Trophoblast cell (in vitro differentiated cells and primary cell): ENCODE results near the gene CUX1.

Source experiments
- DNase-seq, 2 donors: peaks; one replicate each; pipeline ENCODE4 v3.0.0-alpha.2; 2016
- H2AFZ ChIP-seq: 2 replicates; pipeline ENCODE4 v1.6.1; 2013; ENCODE audit warnings: low read length, moderate library complexity, mild to moderate bottlenecking; ENCODE audit not compliant: insufficient read depth, poor library complexity
- H2AK5ac ChIP-seq: 2 replicates; pipeline ENCODE4 v1.6.1; 2013; ENCODE audit warnings: mild to moderate bottlenecking, low read length
- H2BK120ac ChIP-seq: 2 replicates; pipeline ENCODE4 v1.6.1; 2013; ENCODE audit warnings: low read length, mild to moderate bottlenecking, moderate library complexity; ENCODE audit not compliant: insufficient read depth, poor library complexity
- H2BK12ac ChIP-seq: 2 replicates; pipeline ENCODE4 v1.6.1; 2013; ENCODE audit warnings: mild to moderate bottlenecking, low read length, moderate library complexity
- H2BK5ac ChIP-seq: 2 replicates; pipeline ENCODE4 v1.6.1; 2013; ENCODE audit warnings: low read length, low read depth, moderate library complexity, mild to moderate bottlenecking; ENCODE audit not compliant: poor library complexity
- H3K14ac ChIP-seq: 2 replicates; pipeline ENCODE4 v1.6.1; 2013; ENCODE audit warnings: mild to moderate bottlenecking, low read length
- H3K18ac ChIP-seq: 2 replicates; pipeline ENCODE4 v1.6.1; 2013; ENCODE audit warnings: mild to moderate bottlenecking, low read length
- H3K23ac ChIP-seq: 2 replicates; pipeline ENCODE4 v1.6.1; 2013; ENCODE audit warnings: low read length
- H3K27ac ChIP-seq: 2 replicates; pipeline ENCODE4 v1.5.1; 2013; ENCODE audit warnings: low read depth, mild to moderate bottlenecking, inconsistent platforms, low read length, moderate library complexity
- H3K27me3 ChIP-seq: 2 replicates; pipeline ENCODE4 v1.6.1; 2013; ENCODE audit warnings: inconsistent platforms, mild to moderate bottlenecking, low read length, moderate library complexity; ENCODE audit not compliant: insufficient read depth
- H3K36me3 ChIP-seq, 2 experiments: 1 replicate in 1 of 2; 2 replicates in 1 of 2; pipeline ENCODE4 v1.6.1; 2013; ENCODE audit warnings: low read length in 2 of 2, mild to moderate bottlenecking in 2 of 2, moderate library complexity in 1 of 2; ENCODE audit not compliant: insufficient read depth in 2 of 2, control insufficient read depth in 1 of 2
- H3K4ac ChIP-seq: 2 replicates; pipeline ENCODE4 v1.6.1; 2013; ENCODE audit warnings: low read depth, mild to moderate bottlenecking, low read length, moderate library complexity
- H3K4me1 ChIP-seq, 2 experiments: 1 replicate in 1 of 2; 2 replicates in 1 of 2; pipeline ENCODE4 v1.6.1; 2013; ENCODE audit warnings: low read length in 2 of 2, mild to moderate bottlenecking in 2 of 2, moderate library complexity in 1 of 2; ENCODE audit not compliant: insufficient read depth in 2 of 2, control insufficient read depth in 1 of 2
- H3K4me2 ChIP-seq: 2 replicates; pipeline ENCODE4 v1.6.1; 2013; ENCODE audit warnings: inconsistent platforms, mild to moderate bottlenecking, low read length, moderate library complexity
- H3K4me3 ChIP-seq: 2 replicates; pipeline ENCODE4 v1.5.1; 2013; ENCODE audit warnings: mild to moderate bottlenecking, low read depth, low read length, inconsistent platforms
- H3K79me1 ChIP-seq: one replicate; pipeline ENCODE4 v1.6.1; 2013; ENCODE audit warnings: low read length
- H3K79me2 ChIP-seq: 2 replicates; pipeline ENCODE4 v1.6.1; 2013; ENCODE audit warnings: low read length, mild to moderate bottlenecking; ENCODE audit not compliant: control insufficient read depth, insufficient read depth, poor library complexity
- H3K9ac ChIP-seq: 2 replicates; pipeline ENCODE4 v1.6.1; 2013; ENCODE audit warnings: mild to moderate bottlenecking, low read length
- H3K9me3 ChIP-seq: 2 replicates; pipeline ENCODE4 v1.6.1; 2013; ENCODE audit warnings: low read depth, mild to moderate bottlenecking, control low read depth, inconsistent platforms, low read length; ENCODE audit not compliant: insufficient read depth
- H4K12ac ChIP-seq: 2 replicates; pipeline ENCODE4 v1.6.1; 2013; ENCODE audit warnings: low read depth, mild to moderate bottlenecking, low read length, moderate library complexity
- H4K8ac ChIP-seq: 2 replicates; pipeline ENCODE4 v1.6.1; 2013; ENCODE audit warnings: low read depth, mild to moderate bottlenecking, low read length, moderate library complexity
- H4K91ac ChIP-seq: one replicate; pipeline ENCODE4 v1.6.1; 2013; ENCODE audit warnings: low read depth, mild to moderate bottlenecking, low read length, moderate library complexity
- WGBS: extraction: QIAGEN DNeasy Blood & Tissue Kit; methylation state at CpG from one replicate; pipeline ENCODE4 v1.1.7; 2013; ENCODE audit warnings: missing lambda C conversion rate; ENCODE audit not compliant: insufficient read length, insufficient coverage; ENCODE audit errors: extremely low coverage; 5-methylcytosine and 5-hydroxymethylcytosine counted together

The CUX1 gene

GRCh38 chr7:102096706-102097427 is 279.4 kb downstream of the CUX1 start:
- peaks cover 16% of the 10 kb centered on the region for H3K79me1 ChIP-seq
- no CpG with 5 or more reads among the region's 19 CpGs for WGBS
- no peak overlapping the region for H4K12ac ChIP-seq
- H3K14ac ChIP-seq: peak overlapping the region; percentile 73
- H2BK12ac ChIP-seq: peak overlapping the region; percentile 68
- H2AK5ac ChIP-seq: peak overlapping the region; percentile 30
- peak overlapping the region; percentile 29 for H3K4ac ChIP-seq
- H3K79me2 ChIP-seq: no peaks in the 10 kb centered on the region
- H3K4me2 ChIP-seq: no peak overlapping the region
- H2BK5ac ChIP-seq: peak overlapping the region; percentile 37
- no peak overlapping the region for H2AFZ ChIP-seq
- H3K36me3 ChIP-seq: peaks cover under 1% of the 10 kb centered on the region in 2 experiments
- DNase-seq: peak in 1 of 2 donors; percentile 56
- H3K4me1 ChIP-seq: peaks cover 19 to 30% of the 10 kb centered on the region in 2 experiments
- H3K9ac ChIP-seq: no peak overlapping the region
- peak overlapping the region; percentile 21 for H3K18ac ChIP-seq
- peak overlapping the region; percentile 83 for H3K27ac ChIP-seq
- H4K8ac ChIP-seq: peak overlapping the region; percentile 63
- H3K23ac ChIP-seq: no peak overlapping the region
- H3K4me3 ChIP-seq: no peak overlapping the region
- H4K91ac ChIP-seq: peak overlapping the region; percentile 82
- H3K27me3 ChIP-seq: no peaks in the 10 kb centered on the region
- peak overlapping the region; percentile 56 for H2BK120ac ChIP-seq
- no peaks in the 10 kb centered on the region for H3K9me3 ChIP-seq

GRCh38 chr7:102097601-102098161 is 280.3 kb downstream of the CUX1 start:
- H3K23ac ChIP-seq: no peak overlapping the region
- H3K18ac ChIP-seq: no peak overlapping the region
- H3K4ac ChIP-seq: no peak overlapping the region
- H3K4me1 ChIP-seq: peaks cover 19 to 30% of the 10 kb centered on the region in 2 experiments
- H2BK12ac ChIP-seq: no peak overlapping the region
- H2BK5ac ChIP-seq: no peak overlapping the region
- H3K27me3 ChIP-seq: no peaks in the 10 kb centered on the region
- no peak overlapping the region for H4K12ac ChIP-seq
- no peak overlapping the region for H3K14ac ChIP-seq
- no peak overlapping the region for H3K4me3 ChIP-seq
- no peak overlapping the region for H4K8ac ChIP-seq
- peaks cover 3 to 5% of the 10 kb centered on the region in 2 experiments for H3K36me3 ChIP-seq
- peaks cover 16% of the 10 kb centered on the region for H3K79me1 ChIP-seq
- H3K9ac ChIP-seq: no peak overlapping the region
- H3K79me2 ChIP-seq: no peaks in the 10 kb centered on the region
- no CpG with 5 or more reads among the region's 13 CpGs for WGBS
- H4K91ac ChIP-seq: no peak overlapping the region
- H2AK5ac ChIP-seq: no peak overlapping the region
- H3K9me3 ChIP-seq: no peaks in the 10 kb centered on the region
- peak overlapping the region; percentile 67 for H3K27ac ChIP-seq
- H2AFZ ChIP-seq: no peak overlapping the region
- DNase-seq: peak; percentile 89 to 91
- peak overlapping the region; percentile 37 for H3K4me2 ChIP-seq
- H2BK120ac ChIP-seq: no peak overlapping the region

- no CpG with 5 or more reads among the region's 6 CpGs for WGBS
Observed at GRCh38 chr7:102098986-102099385, 281.6 kb downstream of the CUX1 start.

GRCh38 chr7:102099474-102099873 is 282.0 kb downstream of the CUX1 start:
- Histone ChIP-seq H2BK5ac (no peak overlapping the region), H3K4me3 (no peak overlapping the region), H3K14ac (no peak overlapping the region), H4K8ac (peak overlapping the region; percentile 45), H3K9me3 (peaks cover 3% of the 10 kb centered on the region), H3K36me3 (peaks cover 7 to 9% of the 10 kb centered on the region in 2 experiments), H2AFZ (no peak overlapping the region), H3K79me1 (peaks cover 16% of the 10 kb centered on the region), H3K4me2 (no peak overlapping the region), H4K12ac (no peak overlapping the region), H2BK120ac (no peak overlapping the region), H3K4me1 (peaks cover 19 to 30% of the 10 kb centered on the region in 2 experiments), H3K9ac (no peak overlapping the region), H4K91ac (no peak overlapping the region), H2BK12ac (no peak overlapping the region), H3K27ac (no peak overlapping the region), H3K18ac (peak overlapping the region; percentile 69), H2AK5ac (no peak overlapping the region), H3K79me2 (no peaks in the 10 kb centered on the region), H3K23ac (no peak overlapping the region), H3K27me3 (no peaks in the 10 kb centered on the region), H3K4ac (no peak overlapping the region)
- WGBS: no CpG with 5 or more reads among the region's 3 CpGs
- DNase-seq: no peak

More at GRCh38 chr7:102098986-102099385, 281.6 kb downstream of the CUX1 start:
- Histone ChIP-seq H3K79me1 (peaks cover 16% of the 10 kb centered on the region), H3K4ac (no peak overlapping the region), H3K18ac (peak overlapping the region; percentile 10), H3K14ac (no peak overlapping the region), H2BK12ac (peak overlapping the region; percentile 3), H4K91ac (peak overlapping the region; percentile 28), H3K23ac (no peak overlapping the region), H3K79me2 (no peaks in the 10 kb centered on the region), H4K8ac (no peak overlapping the region), H2AK5ac (peak overlapping the region; percentile 71), H3K9me3 (peaks cover 3% of the 10 kb centered on the region), H3K9ac (no peak overlapping the region), H3K4me1 (peaks cover 19 to 30% of the 10 kb centered on the region in 2 experiments), H2BK120ac (no peak overlapping the region), H3K4me2 (no peak overlapping the region), H2BK5ac (no peak overlapping the region), H3K4me3 (no peak overlapping the region), H3K27ac (no peak overlapping the region), H4K12ac (no peak overlapping the region), H3K36me3 (peaks cover 7 to 9% of the 10 kb centered on the region in 2 experiments), H2AFZ (no peak overlapping the region), H3K27me3 (no peaks in the 10 kb centered on the region)
- DNase-seq: no peak
